KMS-11 (cell line): ENCODE results near the gene OR52E2.

Source experiments
- H2AFZ ChIP-seq: fragments of 200-600 bp; sonication (generic); 2 replicates; pipeline ENCODE4 v1.6.1; 2016; ENCODE audit warnings: antibody characterized with exemption, mixed run types, low read depth
- H3K27ac ChIP-seq: fragments of 200-600 bp; sonication (generic); 2 replicates; pipeline ENCODE4 v1.6.1; 2016; ENCODE audit warnings: mild to moderate bottlenecking, mixed run types
- H3K27me3 ChIP-seq: fragments of 200-600 bp; sonication (generic); 2 replicates; pipeline ENCODE4 v1.6.1; 2017; ENCODE audit warnings: mild to moderate bottlenecking, low read depth, mixed run types, moderate library complexity; ENCODE audit not compliant: insufficient read depth
- H3K36me3 ChIP-seq: fragments of 200-600 bp; sonication (generic); 2 replicates; pipeline ENCODE4 v1.6.1; 2017; ENCODE audit warnings: mild to moderate bottlenecking, mixed run types; ENCODE audit not compliant: insufficient read depth
- H3K4me1 ChIP-seq: fragments of 200-600 bp; sonication (generic); 2 replicates; pipeline ENCODE4 v1.6.1; 2016; ENCODE audit warnings: mild to moderate bottlenecking, low read depth, mixed run types; ENCODE audit not compliant: poor library complexity, severe bottlenecking
- H3K4me2 ChIP-seq: fragments of 200-600 bp; sonication (generic); 2 replicates; pipeline ENCODE4 v1.7.0; 2016; ENCODE audit warnings: mild to moderate bottlenecking, mixed run types
- H3K4me3 ChIP-seq: fragments of 200-600 bp; sonication (generic); IDR thresholded peaks from 2 replicates; pipeline ENCODE4 v1.6.1; 2017; ENCODE audit warnings: low read depth, low read length, mixed read lengths; ENCODE audit not compliant: insufficient read depth
- H3K79me2 ChIP-seq: fragments of 200-600 bp; sonication (generic); 2 replicates; pipeline ENCODE4 v1.6.1; 2016; ENCODE audit warnings: low read depth, mixed run types; ENCODE audit not compliant: insufficient read depth
- H3K9ac ChIP-seq: fragments of 200-600 bp; sonication (generic); 2 replicates; pipeline ENCODE4 v1.6.1; 2016; ENCODE audit warnings: mild to moderate bottlenecking, mixed run types
- H4K20me1 ChIP-seq: fragments of 200-600 bp; sonication (generic); 2 replicates; pipeline ENCODE4 v1.6.1; 2016; ENCODE audit warnings: mild to moderate bottlenecking, mixed run types; ENCODE audit not compliant: insufficient read depth
- CTCF ChIP-seq: fragments of 200-600 bp; sonication (generic); conservative IDR thresholded peaks from 2 replicates; pipeline ENCODE4 v1.6.1; 2017; ENCODE audit warnings: low read depth, mild to moderate bottlenecking, antibody characterized with exemption, low read length, moderate library complexity, mixed read lengths

Gene OR52E2

GRCh38 chr11:5096011-5096410 lies 36.6 kb upstream of the OR52E2 start:
- Histone ChIP-seq H3K27me3 (no peaks in the 10 kb centered on the region), H3K27ac (no peak overlapping the region), H3K9ac (no peak overlapping the region), H2AFZ (no peak overlapping the region), H3K4me2 (no peak overlapping the region), H3K4me1 (no peaks in the 10 kb centered on the region), H3K4me3 (no peak overlapping the region), H4K20me1 (no peaks in the 10 kb centered on the region), H3K79me2 (no peaks in the 10 kb centered on the region), H3K36me3 (no peaks in the 10 kb centered on the region)
- no peak for TF ChIP-seq CTCF

- H3K4me1 ChIP-seq = no peaks in the 10 kb centered on the region
- H3K9ac ChIP-seq = no peak overlapping the region
- no peaks in the 10 kb centered on the region for H3K27me3 ChIP-seq
- no peaks in the 10 kb centered on the region for H4K20me1 ChIP-seq
- H3K79me2 ChIP-seq = no peaks in the 10 kb centered on the region
- H3K27ac ChIP-seq = no peak overlapping the region
- H3K36me3 ChIP-seq = no peaks in the 10 kb centered on the region
- no peak overlapping the region for H3K4me3 ChIP-seq
- no peak for TF ChIP-seq CTCF
- no peak overlapping the region for H2AFZ ChIP-seq
- no peak overlapping the region for H3K4me2 ChIP-seq
Measured at GRCh38 chr11:5092821-5093585, 33.6 kb upstream of the OR52E2 start.

GRCh38 chr11:5090668-5091067 lies 31.2 kb upstream of the OR52E2 start:
- no peaks in the 10 kb centered on the region for H3K79me2 ChIP-seq
- no peaks in the 10 kb centered on the region for H3K4me1 ChIP-seq
- no peak overlapping the region for H3K4me2 ChIP-seq
- no peak overlapping the region for H2AFZ ChIP-seq
- H3K27me3 ChIP-seq = no peaks in the 10 kb centered on the region
- H3K9ac ChIP-seq = no peak overlapping the region
- no peaks in the 10 kb centered on the region for H4K20me1 ChIP-seq
- no peak for TF ChIP-seq CTCF
- H3K27ac ChIP-seq = no peak overlapping the region
- no peaks in the 10 kb centered on the region for H3K36me3 ChIP-seq
- H3K4me3 ChIP-seq = no peak overlapping the region

- Histone ChIP-seq H3K9ac (no peak overlapping the region), H3K4me2 (no peak overlapping the region), H3K36me3 (no peaks in the 10 kb centered on the region), H2AFZ (no peak overlapping the region), H3K4me1 (no peaks in the 10 kb centered on the region), H3K27ac (no peak overlapping the region), H3K79me2 (no peaks in the 10 kb centered on the region), H4K20me1 (no peaks in the 10 kb centered on the region), H3K27me3 (no peaks in the 10 kb centered on the region), H3K4me3 (no peak overlapping the region)
- no peak for TF ChIP-seq CTCF
Measured at GRCh38 chr11:5088556-5088955, 29.1 kb upstream of the OR52E2 start.
